Fibroblast of lung (primary cell): ENCODE results near the gene UBR3. TPM values are rescaled to one million over a fixed set of nuclear protein-coding genes. Genes with fewer than 3 reads are reported as not detected.

Source experiments
- DNase-seq, 2 donors: peaks; one replicate each; pipeline versions ENCODE4 v3.0.0 to v3.0.0-alpha.2; 2010; ENCODE audit warnings: low read depth in 2 of 2
- H2AFZ ChIP-seq: 2 replicates; pipeline ENCODE4 v1.5.1; 2012; ENCODE audit warnings: low read length, control low read depth, inconsistent platforms
- H3K27ac ChIP-seq: 2 replicates; pipeline ENCODE4 v1.5.1; 2011; ENCODE audit warnings: low read length, control low read depth; ENCODE audit not compliant: insufficient read depth
- H3K27me3 ChIP-seq: 2 replicates; pipeline ENCODE4 v1.5.1; 2011; ENCODE audit warnings: mild to moderate bottlenecking, low read length; ENCODE audit not compliant: control insufficient read depth, insufficient read depth
- H3K36me3 ChIP-seq: 2 replicates; pipeline ENCODE4 v1.5.1; 2011; ENCODE audit warnings: low read length; ENCODE audit not compliant: control insufficient read depth, insufficient read depth
- H3K4me1 ChIP-seq: 2 replicates; pipeline ENCODE4 v1.5.1; 2011; ENCODE audit warnings: low read length; ENCODE audit not compliant: control insufficient read depth, insufficient read depth; ENCODE audit errors: extremely low read depth
- H3K4me2 ChIP-seq: 2 replicates; pipeline ENCODE4 v1.5.1; 2011; ENCODE audit warnings: low read length, control low read depth; ENCODE audit not compliant: insufficient read depth; ENCODE audit errors: extremely low read depth
- H3K4me3 ChIP-seq, 4 experiments: fragments of 200-600 bp in 1 of 4; sonication (generic) in 1 of 4; replicated peaks in 1 of 4; 2 replicates each; pipeline ENCODE4 v1.5.1; 2011 to 2016; ENCODE audit warnings: low read length in 4 of 4, low read depth in 3 of 4, mild to moderate bottlenecking in 3 of 4, control low read depth in 2 of 4, inconsistent platforms in 1 of 4, mixed read lengths in 1 of 4; ENCODE audit not compliant: insufficient read depth in 1 of 4; ENCODE audit errors: control extremely low read depth in 1 of 4
- H3K79me2 ChIP-seq: 2 replicates; pipeline ENCODE4 v1.5.1; 2012; ENCODE audit warnings: mild to moderate bottlenecking, low read length, inconsistent platforms; ENCODE audit not compliant: control insufficient read depth, insufficient read depth
- H3K9ac ChIP-seq: 2 replicates; pipeline ENCODE4 v1.5.1; 2011; ENCODE audit warnings: mild to moderate bottlenecking, low read length, control low read depth; ENCODE audit not compliant: insufficient read depth
- H3K9me3 ChIP-seq: 2 replicates; pipeline ENCODE4 v1.5.1; 2012; ENCODE audit warnings: low read depth, low read length; ENCODE audit not compliant: control insufficient read depth, insufficient read depth
- H4K20me1 ChIP-seq: 2 replicates; pipeline ENCODE4 v1.5.1; 2011; ENCODE audit warnings: low read length; ENCODE audit not compliant: control insufficient read depth, insufficient read depth; ENCODE audit errors: extremely low read depth
- EZH2 ChIP-seq: IDR thresholded peaks from 2 replicates; pipeline ENCODE4 v1.5.1; 2012; ENCODE audit warnings: low read length, control low read depth, mild to moderate bottlenecking; ENCODE audit errors: missing control alignments
- polyA plus RNA-seq, 2 donors: library from polyadenylated mRNA; depleted of rRNA in 1 of 2; stranded (reverse) in 1 of 2; unstranded in 1 of 2; fragments of >200 nt; gene quantifications; 2 replicates each; pipeline ENCODE4 v1.2.1, GENCODE V29; 2011 to 2012; ENCODE audit warnings: missing spikeins in 1 of 2
- total RNA-seq: library from RNA; depleted of rRNA; stranded (reverse); fragments of >200 nt; gene quantifications from 2 replicates; pipeline ENCODE4 v1.2.1, GENCODE V29; 2014
- TF ChIP-seq, protein P1 (sequence below), 2 donors: IDR thresholded peaks in 1 of 2; conservative IDR thresholded peaks in 1 of 2; 1 replicate in 1 of 2; 2 replicates in 1 of 2; pipeline ENCODE4 v1.5.1; 2011 to 2012; ENCODE audit warnings: low read length in 2 of 2, control low read depth in 1 of 2, inconsistent platforms in 1 of 2, low read depth in 1 of 2, mild to moderate bottlenecking in 1 of 2

UBR3 gene
- total and polyA plus RNA-seq, 2 donors (not counting 1 experiment from before 2014, with no cell fraction given) = 21.7 to 39.5 TPM

DNA sequence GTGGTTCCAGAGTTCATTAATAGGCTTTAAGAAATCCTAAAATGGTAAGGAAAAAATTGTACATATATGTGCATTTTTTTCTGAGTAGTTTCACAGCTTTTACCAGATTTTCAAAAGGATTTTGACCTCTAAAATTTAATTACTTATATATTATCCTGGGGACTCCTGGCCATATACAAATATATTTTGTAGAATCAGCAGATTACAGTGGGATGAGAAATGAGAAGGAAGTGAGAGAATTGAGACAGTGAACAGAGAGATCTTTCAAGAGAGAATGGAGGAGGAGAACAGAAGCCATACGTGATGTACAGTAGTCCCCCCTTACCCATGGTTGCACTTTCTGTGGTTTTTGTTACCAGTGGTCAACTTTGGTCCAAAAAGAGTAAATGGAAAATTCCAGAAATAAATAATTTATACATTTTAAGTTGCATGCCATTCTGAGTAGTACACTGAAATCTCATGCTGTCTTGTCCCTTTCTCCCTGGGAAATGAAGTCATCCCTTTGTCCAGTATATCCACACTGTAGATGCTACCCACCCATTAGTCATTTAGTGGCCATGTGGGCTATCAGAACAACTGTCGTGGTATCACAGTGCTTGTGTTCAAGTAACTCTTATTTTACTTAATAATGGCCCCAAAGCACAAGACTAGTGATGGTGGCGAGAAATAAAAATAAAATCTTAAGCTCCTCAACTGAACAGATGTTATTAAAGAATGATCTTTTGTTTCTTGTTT is 220.2 kb downstream of the UBR3 start:
- Histone ChIP-seq H4K20me1 (no peaks in the 10 kb centered on the region), H3K4me1 (peaks cover 2% of the 10 kb centered on the region), H3K27ac (no peak overlapping the region), H3K79me2 (no peaks in the 10 kb centered on the region), H3K4me3 (no peak overlapping the region), H3K36me3 (no peaks in the 10 kb centered on the region), H2AFZ (no peak overlapping the region), H3K9ac (no peak overlapping the region), H3K9me3 (no peaks in the 10 kb centered on the region), H3K4me2 (no peak overlapping the region), H3K27me3 (no peaks in the 10 kb centered on the region)
- TF ChIP-seq, protein P1, sequence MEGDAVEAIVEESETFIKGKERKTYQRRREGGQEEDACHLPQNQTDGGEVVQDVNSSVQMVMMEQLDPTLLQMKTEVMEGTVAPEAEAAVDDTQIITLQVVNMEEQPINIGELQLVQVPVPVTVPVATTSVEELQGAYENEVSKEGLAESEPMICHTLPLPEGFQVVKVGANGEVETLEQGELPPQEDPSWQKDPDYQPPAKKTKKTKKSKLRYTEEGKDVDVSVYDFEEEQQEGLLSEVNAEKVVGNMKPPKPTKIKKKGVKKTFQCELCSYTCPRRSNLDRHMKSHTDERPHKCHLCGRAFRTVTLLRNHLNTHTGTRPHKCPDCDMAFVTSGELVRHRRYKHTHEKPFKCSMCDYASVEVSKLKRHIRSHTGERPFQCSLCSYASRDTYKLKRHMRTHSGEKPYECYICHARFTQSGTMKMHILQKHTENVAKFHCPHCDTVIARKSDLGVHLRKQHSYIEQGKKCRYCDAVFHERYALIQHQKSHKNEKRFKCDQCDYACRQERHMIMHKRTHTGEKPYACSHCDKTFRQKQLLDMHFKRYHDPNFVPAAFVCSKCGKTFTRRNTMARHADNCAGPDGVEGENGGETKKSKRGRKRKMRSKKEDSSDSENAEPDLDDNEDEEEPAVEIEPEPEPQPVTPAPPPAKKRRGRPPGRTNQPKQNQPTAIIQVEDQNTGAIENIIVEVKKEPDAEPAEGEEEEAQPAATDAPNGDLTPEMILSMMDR (conservative IDR thresholded peaks at IDR 0.05 in 1 of 2, IDR thresholded peaks at IDR 0.05 in 1 of 2; ENCODE audit: low read depth in 1 of 2, low read length in 2 of 2) = no peak
- peak in 1 of 2 donors; percentile 0 for DNase-seq

- Histone ChIP-seq H3K9me3 (no peaks in the 10 kb centered on the region), H3K27me3 (no peaks in the 10 kb centered on the region), H3K79me2 (no peaks in the 10 kb centered on the region), H3K4me2 (no peak overlapping the region), H3K9ac (no peak overlapping the region), H3K4me1 (peaks cover 2% of the 10 kb centered on the region), H3K36me3 (no peaks in the 10 kb centered on the region), H2AFZ (no peak overlapping the region), H3K27ac (no peak overlapping the region), H3K4me3 (no peak overlapping the region), H4K20me1 (no peaks in the 10 kb centered on the region)
- TF ChIP-seq, protein P1 (conservative IDR thresholded peaks at IDR 0.05 in 1 of 2, IDR thresholded peaks at IDR 0.05 in 1 of 2; ENCODE audit: low read depth in 1 of 2, low read length in 2 of 2) = no peak
- TF ChIP-seq EZH2 = no peak
- peak; percentile 20 to 34 for DNase-seq
Observed at GRCh38 chr2:170052151-170052550, 224.9 kb downstream of the UBR3 start.

- peaks cover 2% of the 10 kb centered on the region for H3K4me1 ChIP-seq
- H3K79me2 ChIP-seq = no peaks in the 10 kb centered on the region
- H3K4me3 ChIP-seq = no peak overlapping the region
- H2AFZ ChIP-seq = no peak overlapping the region
- H3K27me3 ChIP-seq = no peaks in the 10 kb centered on the region
- H3K27ac ChIP-seq = no peak overlapping the region
- DNase-seq = no peak
- no peak overlapping the region for H3K9ac ChIP-seq
- H3K36me3 ChIP-seq = no peaks in the 10 kb centered on the region
- no peak for TF ChIP-seq EZH2
- TF ChIP-seq, protein P1 (conservative IDR thresholded peaks at IDR 0.05 in 1 of 2, IDR thresholded peaks at IDR 0.05 in 1 of 2; ENCODE audit: low read depth in 1 of 2, low read length in 2 of 2) = no peak
- no peak overlapping the region for H3K4me2 ChIP-seq
- H3K9me3 ChIP-seq = no peaks in the 10 kb centered on the region
- no peaks in the 10 kb centered on the region for H4K20me1 ChIP-seq
Observed at GRCh38 chr2:170054997-170055396, 227.7 kb downstream of the UBR3 start.
